ENCODE results near the gene RAB11A.

DNA sequence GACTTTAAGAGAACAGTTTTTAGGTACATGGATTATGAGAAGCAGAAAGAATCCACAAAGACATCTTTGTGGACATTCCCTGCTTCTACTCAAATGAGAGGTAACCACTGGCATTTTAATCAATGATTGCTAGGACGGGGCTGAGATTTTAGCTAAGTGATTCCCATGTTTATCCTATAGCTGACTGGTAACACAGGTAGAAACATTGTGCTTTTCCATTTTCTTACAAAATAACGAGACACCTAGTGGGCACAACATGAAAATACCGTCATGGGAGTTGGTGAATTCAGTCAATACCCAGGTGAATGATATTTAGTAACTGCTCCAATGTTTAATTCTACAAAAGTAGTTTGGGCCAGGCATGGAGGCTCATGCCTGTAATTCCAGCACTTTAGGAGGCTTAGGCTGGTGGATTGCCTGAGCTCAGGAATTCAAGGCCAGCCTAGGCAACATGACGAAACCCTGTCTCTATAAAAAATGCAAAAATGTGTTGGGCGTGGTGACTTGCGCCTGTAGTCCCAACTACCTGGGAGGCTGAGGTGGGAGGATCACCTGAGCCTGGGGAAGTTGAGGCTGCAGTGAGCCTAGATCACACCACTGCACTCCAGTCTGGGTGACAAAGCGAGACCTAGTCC, 40.0 kb upstream of the RAB11A start:
- no peak for TF ChIP-seq POLR2A (IDR thresholded peaks at IDR 0.05)
- TF ChIP-seq, protein P1, sequence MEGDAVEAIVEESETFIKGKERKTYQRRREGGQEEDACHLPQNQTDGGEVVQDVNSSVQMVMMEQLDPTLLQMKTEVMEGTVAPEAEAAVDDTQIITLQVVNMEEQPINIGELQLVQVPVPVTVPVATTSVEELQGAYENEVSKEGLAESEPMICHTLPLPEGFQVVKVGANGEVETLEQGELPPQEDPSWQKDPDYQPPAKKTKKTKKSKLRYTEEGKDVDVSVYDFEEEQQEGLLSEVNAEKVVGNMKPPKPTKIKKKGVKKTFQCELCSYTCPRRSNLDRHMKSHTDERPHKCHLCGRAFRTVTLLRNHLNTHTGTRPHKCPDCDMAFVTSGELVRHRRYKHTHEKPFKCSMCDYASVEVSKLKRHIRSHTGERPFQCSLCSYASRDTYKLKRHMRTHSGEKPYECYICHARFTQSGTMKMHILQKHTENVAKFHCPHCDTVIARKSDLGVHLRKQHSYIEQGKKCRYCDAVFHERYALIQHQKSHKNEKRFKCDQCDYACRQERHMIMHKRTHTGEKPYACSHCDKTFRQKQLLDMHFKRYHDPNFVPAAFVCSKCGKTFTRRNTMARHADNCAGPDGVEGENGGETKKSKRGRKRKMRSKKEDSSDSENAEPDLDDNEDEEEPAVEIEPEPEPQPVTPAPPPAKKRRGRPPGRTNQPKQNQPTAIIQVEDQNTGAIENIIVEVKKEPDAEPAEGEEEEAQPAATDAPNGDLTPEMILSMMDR (IDR thresholded peaks at IDR 0.05), result peak; percentile 37 to 78 (median 53)

Data from Peyer's patch (tissue), 4 donors.